HepG2 (cell line): ENCODE results near the gene IRX4. TPM values are rescaled to one million over a fixed set of nuclear protein-coding genes. Genes with fewer than 3 reads are reported as not detected.

Source experiments
- ATAC-seq: fragments of 200-7000 bp; cut with Tn5 transposase; 3 replicates; pipeline ENCODE4 v1.9.1; 2020; ENCODE audit warnings: mild to moderate bottlenecking, moderate library complexity
- BruUV-seq: library from RNA; stranded (reverse); fragments of 400-500 nt; replicated peaks from 2 replicates; lab custom pipeline; 2021; lab: Mats Ljungman, UMichigan
- CTCF ChIA-PET: fragments of 300-600 bp; formaldehyde crosslinking; extraction: SDS; loops from one replicate; lab custom pipeline; 2021; ENCODE audit warnings: low total read pairs, inconsistent platforms, low intra/inter-chr PET ratio; lab: Yijun Ruan, JAX
- POLR2A ChIA-PET: fragments of 350-600 bp; sonication (Branson Sonifier 250); formaldehyde crosslinking; loops from one replicate; lab custom pipeline; 2020; ENCODE audit warnings: antibody characterized with exemption, inconsistent platforms; lab: Yijun Ruan, JAX
- DNase-seq: peaks from one replicate; pipeline ENCODE4 v3.0.0-alpha.2; 2015; ENCODE audit warnings: low spot score
- FAIRE-seq: peaks from 3 replicates; lab custom pipeline; 2011; peaks lifted over from hg19 to GRCh38; lab: Jason Lieb, UNC
- H2AFZ ChIP-seq: one replicate; pipeline ENCODE4 v1.6.1; 2011; ENCODE audit warnings: low read length, inconsistent platforms
- H3K27ac ChIP-seq: fragments of 300-600 bp; 3 replicates; pipeline ENCODE4 v1.8.0; 2011; ENCODE audit warnings: mixed run types, mild to moderate bottlenecking, mixed read lengths, low read length, inconsistent platforms; ENCODE audit not compliant: insufficient read depth; ENCODE audit errors: extremely low read length
- H3K27me3 ChIP-seq, 2 experiments: fragments of 200-600 bp in 1 of 2; 2 replicates in 1 of 2; 3 replicates in 1 of 2; pipeline versions ENCODE4 v1.6.0 to v1.8.0; 2011; ENCODE audit warnings: low read length in 2 of 2, mild to moderate bottlenecking in 2 of 2, moderate library complexity in 2 of 2, inconsistent platforms in 1 of 2; ENCODE audit not compliant: insufficient read depth in 2 of 2, control insufficient read depth in 1 of 2
- H3K36me3 ChIP-seq, 2 experiments: fragments of 200-600 bp in 1 of 2; replicated peaks in 1 of 2; 2 replicates in 1 of 2; 3 replicates in 1 of 2; pipeline versions ENCODE4 v1.5.1 to v1.8.0; 2011; ENCODE audit warnings: low read length in 2 of 2, inconsistent platforms in 1 of 2; ENCODE audit not compliant: insufficient read depth in 2 of 2, control insufficient read depth in 1 of 2
- H3K4me1 ChIP-seq: 2 replicates; pipeline ENCODE4 v1.5.1; 2012; ENCODE audit warnings: low read length, inconsistent platforms; ENCODE audit not compliant: insufficient read depth
- H3K4me2 ChIP-seq: 2 replicates; pipeline ENCODE4 v1.6.0; 2011; ENCODE audit warnings: low read depth, low read length, inconsistent platforms
- H3K4me3 ChIP-seq, 3 experiments: fragments of 200-600 bp in 1 of 3; sonication (generic), shearing (Covaris generic) in 1 of 3; replicated peaks in 1 of 3; 2 replicates each; pipeline ENCODE4 v1.5.1; 2011 to 2016; ENCODE audit warnings: low read length in 3 of 3, inconsistent platforms in 2 of 3, low read depth in 2 of 3, mild to moderate bottlenecking in 2 of 3, control low read depth in 1 of 3, mixed read lengths in 1 of 3; ENCODE audit not compliant: insufficient read depth in 1 of 3
- H3K79me2 ChIP-seq: one replicate; pipeline ENCODE4 v1.6.1; 2011; ENCODE audit warnings: low read length, inconsistent platforms; ENCODE audit not compliant: insufficient read depth
- H3K9ac ChIP-seq: 2 replicates; pipeline ENCODE4 v1.6.0; 2011; ENCODE audit warnings: mild to moderate bottlenecking, low read depth, low read length, inconsistent platforms; ENCODE audit not compliant: insufficient read depth
- H3K9me3 ChIP-seq: 2 replicates; pipeline ENCODE4 v1.5.1; 2012; ENCODE audit warnings: mild to moderate bottlenecking, low read length
- H4K20me1 ChIP-seq: 2 replicates; pipeline ENCODE4 v1.6.0; 2011; ENCODE audit warnings: inconsistent platforms, mild to moderate bottlenecking, low read length, moderate library complexity; ENCODE audit not compliant: insufficient read depth
- CREB1 ChIP-seq, 2 experiments: fragments of 450-650 bp in 1 of 2; IDR thresholded peaks; 2 replicates each; pipeline ENCODE4 v1.6.1; 2016 to 2017; ENCODE audit warnings: control low read depth in 1 of 2, mild to moderate bottlenecking in 1 of 2, missing compliant biosample characterization in 1 of 2, missing genetic modification characterization in 1 of 2
- MXD4 ChIP-seq: IDR thresholded peaks from 2 replicates; pipeline ENCODE4 v1.6.1; 2016; ENCODE audit warnings: mild to moderate bottlenecking, missing biosample characterization, missing genetic modification reagents
- PHF5A ChIP-seq: IDR thresholded peaks from one replicate; pipeline ENCODE4 v1.6.1; 2018; ENCODE audit warnings: low read depth, missing genetic modification reagents; ENCODE audit not compliant: unreplicated experiment
- SIX1 ChIP-seq: sonication (generic); formaldehyde crosslinking; IDR thresholded peaks from 2 replicates; pipeline ENCODE4 v1.4.0; 2020; ENCODE audit warnings: missing genetic modification reagents, borderline replicate concordance
- SSRP1 ChIP-seq: IDR thresholded peaks from 2 replicates; pipeline ENCODE4 v1.6.1; 2016; ENCODE audit warnings: control low read depth
- ZBTB8A ChIP-seq: sonication (generic); formaldehyde crosslinking; IDR thresholded peaks from 2 replicates; pipeline ENCODE4 v1.4.0; 2020; ENCODE audit warnings: mild to moderate bottlenecking, low read depth, missing genetic modification reagents, borderline replicate concordance
- ZMYM3 ChIP-seq: sonication (generic); formaldehyde crosslinking; IDR thresholded peaks from 2 replicates; pipeline ENCODE4 v1.5.1; 2020; ENCODE audit warnings: mild to moderate bottlenecking, missing genetic modification reagents
- WGBS: methylation state at CpG from one replicate; pipeline ENCODE4 v1.1.6; 2017; ENCODE audit warnings: low lambda C conversion rate; 5-methylcytosine and 5-hydroxymethylcytosine counted together
- in situ Hi-C: cut with HindIII; loops from 2 replicates; pipeline ENCODE4 v1.10.0; 2017; ENCODE audit warnings: low pct_unique_long_range_greater_than_20kb; ENCODE audit not compliant: extremely low pct_ligation_motif_present
- intact Hi-C: fragments of 100-400 bp; cut with micrococcal nuclease; formaldehyde crosslinking; loops from one replicate; pipeline ENCODE4 v1.10.0; 2022; ENCODE audit not compliant: unreplicated experiment
- polyA plus RNA-seq, 8 experiments: library from polyadenylated mRNA; depleted of rRNA in 3 of 8; stranded (reverse) in 7 of 8; unstranded in 1 of 8; fragments of >200 nt; fragmentation: Illumina TruSeq in 4 of 8; extraction: Trizol in 4 of 8; gene quantifications; 2 replicates each; pipeline versions ENCODE4 v1.2.1 to v1.2.3, GENCODE V29; 2011 to 2016; ENCODE audit warnings: low read depth in 4 of 8, missing spikeins in 1 of 8, mixed read lengths in 1 of 8; ENCODE audit not compliant: insufficient read depth in 1 of 8
- total RNA-seq, 5 experiments: library from RNA; depleted of rRNA; stranded (reverse); fragments of >200 nt; fragmentation: Illumina TruSeq; extraction: Trizol; gene quantifications; 2 replicates each; pipeline ENCODE4 v1.2.3, GENCODE V29; 2016; ENCODE audit warnings: low read depth in 1 of 5

IRX4 gene
- total and polyA plus RNA-seq, 2 of the 13 experiments (the other 11 are each of a cell fraction or from before 2014, with no cell fraction given), result not detected

- 42% methylated on average over 26 of the region's 26 CpGs for WGBS
- H3K27me3 ChIP-seq, result peaks cover 13 to 56% of the 10 kb centered on the region in 2 experiments
- H4K20me1 ChIP-seq, result no peaks in the 10 kb centered on the region
- H3K79me2 ChIP-seq, result no peaks in the 10 kb centered on the region
- ATAC-seq (no peak), DNase-seq (no peak), FAIRE-seq (no peak)
- H3K4me3 ChIP-seq, result no peak overlapping the region
- H3K9ac ChIP-seq, result no peak overlapping the region
- TF ChIP-seq ZBTB8A (no peak), MXD4 (CRISPR knock-in tag) (no peak), PHF5A (CRISPR knock-in tag) (no peak), SSRP1 (no peak), SIX1 (CRISPR knock-in tag) (no peak)
- H3K27ac ChIP-seq, result no peak overlapping the region
- in situ Hi-C loops, result no loop called here
- H3K4me2 ChIP-seq, result no peak overlapping the region
- CTCF ChIA-PET, result no interaction called here
- no peaks in the 10 kb centered on the region for H3K36me3 ChIP-seq
- POLR2A ChIA-PET, result no interaction called here
- intact Hi-C loops, result no loop called here
- no peaks in the 10 kb centered on the region for H3K4me1 ChIP-seq
- no TSS peak for BruUV-seq
- no peaks in the 10 kb centered on the region for H3K9me3 ChIP-seq
- no peak overlapping the region for H2AFZ ChIP-seq
Measured at GRCh38 chr5:1911773-1912235, 29.1 kb upstream of the IRX4 start.

- TF ChIP-seq CREB1 (IDR thresholded peaks at IDR 0.05) (0 out of 2 replicates have a peak, but pooled peaks have one; percentile 9), CREB1 (CRISPR knock-in tag; IDR thresholded peaks at IDR 0.05) (no peak), ZMYM3 (no peak)
- no peaks in the 10 kb centered on the region for H3K79me2 ChIP-seq
- DNase-seq, result no peak
- H3K36me3 ChIP-seq, result no peaks in the 10 kb centered on the region
- H3K4me2 ChIP-seq, result no peak overlapping the region
- no peaks in the 10 kb centered on the region for H3K4me1 ChIP-seq
- WGBS, result 12% methylated on average over 11 of the region's 15 CpGs
- no peak for ATAC-seq
- no peak overlapping the region for H3K27ac ChIP-seq
- in situ Hi-C loops, result no loop called here
- H3K27me3 ChIP-seq, result peaks cover 10 to 54% of the 10 kb centered on the region in 2 experiments
- FAIRE-seq, result no peak
- ChIA-PET CTCF (no interaction called here), POLR2A (no interaction called here)
- H4K20me1 ChIP-seq, result no peaks in the 10 kb centered on the region
- no TSS peak for BruUV-seq
- no peak overlapping the region for H3K9ac ChIP-seq
- no peaks in the 10 kb centered on the region for H3K9me3 ChIP-seq
- H2AFZ ChIP-seq, result no peak overlapping the region
- no peak overlapping the region for H3K4me3 ChIP-seq
- intact Hi-C loops, result no loop called here
Measured at GRCh38 chr5:1910861-1911772, 28.4 kb upstream of the IRX4 start.
